ENCODE results near the gene CRNKL1.

The CRNKL1 gene

DNA sequence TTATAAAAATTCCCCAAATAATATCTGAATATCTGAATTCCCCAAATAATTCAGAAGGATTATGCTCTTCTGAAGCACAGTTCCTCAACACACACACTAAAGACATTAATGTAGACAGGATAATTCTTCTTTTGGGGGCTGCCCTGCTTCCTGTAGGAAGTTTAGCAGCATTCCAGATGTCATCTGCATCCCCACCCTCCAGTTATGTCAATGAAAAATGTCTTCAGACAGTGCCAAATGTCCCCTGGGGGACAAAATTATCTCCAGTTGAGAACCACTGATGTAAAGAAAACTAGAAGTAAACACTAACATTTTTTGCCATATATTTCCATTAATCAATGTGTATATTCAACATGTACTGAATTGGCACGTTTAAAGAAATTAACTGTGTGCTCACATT, 61.0 kb downstream of the CRNKL1 start:
- Histone ChIP-seq H3K4me3 (ENCODE audit: low read depth, low read length) (no peak overlapping the region), H3K27me3 (ENCODE audit: insufficient read depth, low read depth, severe bottlenecking) (no peaks in the 10 kb centered on the region), H3K27ac (no peak overlapping the region), H3K9me3 (ENCODE audit: severe bottlenecking) (no peaks in the 10 kb centered on the region), H3K36me3 (no peaks in the 10 kb centered on the region)
- no peak for DNase-seq
- TF ChIP-seq, protein P1, sequence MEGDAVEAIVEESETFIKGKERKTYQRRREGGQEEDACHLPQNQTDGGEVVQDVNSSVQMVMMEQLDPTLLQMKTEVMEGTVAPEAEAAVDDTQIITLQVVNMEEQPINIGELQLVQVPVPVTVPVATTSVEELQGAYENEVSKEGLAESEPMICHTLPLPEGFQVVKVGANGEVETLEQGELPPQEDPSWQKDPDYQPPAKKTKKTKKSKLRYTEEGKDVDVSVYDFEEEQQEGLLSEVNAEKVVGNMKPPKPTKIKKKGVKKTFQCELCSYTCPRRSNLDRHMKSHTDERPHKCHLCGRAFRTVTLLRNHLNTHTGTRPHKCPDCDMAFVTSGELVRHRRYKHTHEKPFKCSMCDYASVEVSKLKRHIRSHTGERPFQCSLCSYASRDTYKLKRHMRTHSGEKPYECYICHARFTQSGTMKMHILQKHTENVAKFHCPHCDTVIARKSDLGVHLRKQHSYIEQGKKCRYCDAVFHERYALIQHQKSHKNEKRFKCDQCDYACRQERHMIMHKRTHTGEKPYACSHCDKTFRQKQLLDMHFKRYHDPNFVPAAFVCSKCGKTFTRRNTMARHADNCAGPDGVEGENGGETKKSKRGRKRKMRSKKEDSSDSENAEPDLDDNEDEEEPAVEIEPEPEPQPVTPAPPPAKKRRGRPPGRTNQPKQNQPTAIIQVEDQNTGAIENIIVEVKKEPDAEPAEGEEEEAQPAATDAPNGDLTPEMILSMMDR (IDR thresholded peaks at IDR 0.05; ENCODE audit: low read depth, low read length): no peak

DNA sequence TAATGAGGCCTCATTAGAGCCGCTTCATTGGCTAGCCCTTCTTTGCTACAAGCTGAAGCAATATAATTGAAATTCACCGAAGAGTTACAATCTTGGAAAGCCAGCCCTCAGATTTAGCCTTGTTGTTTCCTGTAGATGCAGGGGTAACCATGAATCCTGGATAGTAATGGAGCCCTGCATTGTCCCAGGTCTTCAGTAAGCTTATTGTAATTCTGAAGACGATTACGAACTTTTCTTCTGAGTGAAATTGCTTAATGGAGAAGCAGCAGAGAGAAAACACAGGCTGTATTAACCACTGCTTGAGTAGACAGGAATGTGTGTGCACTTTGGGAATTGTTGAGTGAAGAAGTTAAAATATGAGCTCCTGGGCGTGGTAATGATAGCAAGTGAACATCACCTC, 61.4 kb downstream of the CRNKL1 start:
- no peak for DNase-seq
- H3K27ac ChIP-seq: no peak overlapping the region
- no peak overlapping the region for H3K4me3 ChIP-seq (ENCODE audit: low read depth, low read length)
- H3K9me3 ChIP-seq (ENCODE audit: severe bottlenecking): no peaks in the 10 kb centered on the region
- TF ChIP-seq, protein P1 (IDR thresholded peaks at IDR 0.05; ENCODE audit: low read depth, low read length): no peak
- H3K27me3 ChIP-seq (ENCODE audit: insufficient read depth, low read depth, severe bottlenecking): no peaks in the 10 kb centered on the region
- H3K36me3 ChIP-seq: no peaks in the 10 kb centered on the region

DNA sequence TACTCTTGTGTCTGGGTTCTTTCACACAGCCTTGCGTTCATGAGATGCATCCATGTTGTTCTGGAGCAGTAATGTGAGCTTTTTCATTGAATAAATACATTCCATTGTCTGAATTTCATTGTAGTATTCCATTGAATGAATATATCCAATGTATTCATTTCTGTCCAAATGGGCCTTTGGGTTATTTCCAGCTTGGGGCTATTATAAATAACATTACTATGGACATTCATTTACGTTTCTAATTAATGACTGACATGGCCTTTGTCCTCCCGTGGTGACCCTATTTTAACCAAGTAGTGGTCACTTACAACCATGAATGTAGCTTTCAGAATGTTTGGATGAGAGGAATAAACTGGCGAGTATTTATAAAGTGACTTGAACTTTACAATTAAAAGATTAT, 65.2 kb downstream of the CRNKL1 start:
- TF ChIP-seq, protein P1 (IDR thresholded peaks at IDR 0.05; ENCODE audit: low read depth, low read length): no peak
- Histone ChIP-seq H3K4me3 (ENCODE audit: low read depth, low read length) (no peak overlapping the region), H3K36me3 (no peaks in the 10 kb centered on the region), H3K27ac (no peak overlapping the region), H3K9me3 (ENCODE audit: severe bottlenecking) (no peaks in the 10 kb centered on the region), H3K27me3 (ENCODE audit: insufficient read depth, low read depth, severe bottlenecking) (no peaks in the 10 kb centered on the region)
- no peak for DNase-seq

DNA sequence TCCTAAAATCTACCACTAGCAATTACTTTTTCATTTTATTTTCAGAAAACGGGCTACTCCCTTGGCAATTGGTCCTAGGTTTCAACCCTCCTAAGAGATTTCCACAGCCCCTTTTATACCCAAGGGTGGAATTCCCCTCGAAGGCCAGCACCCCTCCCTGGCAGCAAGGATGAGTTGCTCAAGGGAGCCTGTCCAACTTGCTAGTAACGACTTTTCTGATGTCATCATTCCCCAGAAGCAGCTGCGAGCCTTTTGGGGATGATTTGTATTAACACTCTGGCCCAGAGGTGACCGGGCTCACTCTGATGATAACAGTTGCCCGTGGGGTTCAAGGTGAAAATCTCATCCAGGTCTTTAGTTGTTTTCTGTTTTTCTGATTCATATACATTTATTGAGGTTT, 65.8 kb downstream of the CRNKL1 start:
- H3K36me3 ChIP-seq: no peaks in the 10 kb centered on the region
- H3K27ac ChIP-seq: no peak overlapping the region
- TF ChIP-seq, protein P1 (IDR thresholded peaks at IDR 0.05; ENCODE audit: low read depth, low read length): no peak
- H3K27me3 ChIP-seq (ENCODE audit: insufficient read depth, low read depth, severe bottlenecking): no peaks in the 10 kb centered on the region
- DNase-seq: no peak
- no peak overlapping the region for H3K4me3 ChIP-seq (ENCODE audit: low read depth, low read length)
- H3K9me3 ChIP-seq (ENCODE audit: severe bottlenecking): no peaks in the 10 kb centered on the region
